Mesodermal cell (in vitro differentiated cells): ENCODE results near the gene MPZL1.

Source experiments
- H3K27ac ChIP-seq: 2 replicates; pipeline ENCODE4 v1.7.0; 2013; ENCODE audit warnings: mild to moderate bottlenecking, low read depth, low read length, moderate library complexity; ENCODE audit not compliant: severe bottlenecking
- H3K36me3 ChIP-seq: 2 replicates; pipeline ENCODE4 v1.7.1; 2013; ENCODE audit warnings: mild to moderate bottlenecking, low read length, moderate library complexity; ENCODE audit not compliant: control insufficient read depth, insufficient read depth
- H3K4me1 ChIP-seq: one replicate; pipeline ENCODE4 v1.7.1; 2013; ENCODE audit warnings: mild to moderate bottlenecking, low read length; ENCODE audit not compliant: insufficient read depth, control insufficient read depth, poor library complexity, severe bottlenecking
- H3K4me3 ChIP-seq: 2 replicates; pipeline ENCODE4 v1.7.0; 2013; ENCODE audit warnings: low read length, control low read depth, mild to moderate bottlenecking; ENCODE audit not compliant: insufficient read depth, poor library complexity, severe bottlenecking; ENCODE audit errors: extremely low read depth
- H3K9me3 ChIP-seq: 2 replicates; pipeline ENCODE4 v1.7.1; 2013; ENCODE audit warnings: mild to moderate bottlenecking, low read length, moderate library complexity; ENCODE audit not compliant: control insufficient read depth
- WGBS, 2 experiments: methylation state at CpG; one replicate each; pipeline ENCODE4 v1.1.5; 2013; ENCODE audit warnings: missing lambda C conversion rate in 2 of 2; ENCODE audit not compliant: insufficient coverage in 2 of 2; 5-methylcytosine and 5-hydroxymethylcytosine counted together

Gene MPZL1

DNA sequence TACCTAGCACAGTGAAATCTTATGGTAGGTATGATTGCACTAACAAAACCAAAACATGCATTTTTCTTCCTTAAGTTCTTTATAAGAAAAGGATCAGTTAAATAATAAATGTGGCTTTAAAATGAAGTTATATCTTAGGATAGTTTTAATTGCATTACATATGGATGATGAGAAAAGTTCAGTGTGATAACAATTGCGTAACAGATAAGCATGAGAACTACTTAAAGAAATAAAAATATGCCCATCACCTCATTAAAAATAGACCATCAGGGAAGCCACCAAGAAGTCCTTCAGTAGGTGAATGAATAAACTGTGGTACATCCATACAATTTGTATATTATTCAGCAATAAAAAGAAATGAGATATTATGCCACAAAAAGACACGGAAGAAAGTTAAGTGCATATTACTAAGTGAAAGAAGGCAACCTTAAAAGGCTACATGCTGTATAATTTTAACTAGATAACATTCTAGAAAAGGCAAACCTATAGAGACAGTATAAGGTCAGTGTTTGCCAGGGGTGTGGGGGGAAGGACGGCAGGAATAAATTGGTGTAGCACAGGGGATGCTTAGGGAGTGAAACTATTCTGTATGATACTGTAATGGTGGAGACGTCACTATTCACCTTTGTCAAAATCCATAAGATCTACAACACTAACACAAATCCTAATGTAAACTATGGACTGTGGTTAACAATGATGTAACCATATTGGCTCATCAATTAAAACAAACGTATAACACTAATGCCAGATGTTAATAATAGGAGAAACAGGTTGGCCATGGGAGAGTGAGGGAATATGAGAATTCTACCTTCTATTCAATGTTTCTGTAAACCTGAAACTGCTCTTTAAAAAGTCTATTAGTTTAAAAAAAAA, 42.9 kb downstream of the MPZL1 start:
- no peak overlapping the region for H3K27ac ChIP-seq
- peaks cover 8% of the 10 kb centered on the region for H3K4me1 ChIP-seq
- H3K9me3 ChIP-seq = no peaks in the 10 kb centered on the region
- peaks cover 50% of the 10 kb centered on the region for H3K36me3 ChIP-seq
- no CpG with 5 or more reads among the region's 5 CpGs for WGBS, 2 experiments
- H3K4me3 ChIP-seq = no peak overlapping the region

- Histone ChIP-seq H3K9me3 (no peaks in the 10 kb centered on the region), H3K4me1 (peaks cover 5% of the 10 kb centered on the region), H3K36me3 (peaks cover 55% of the 10 kb centered on the region), H3K27ac (no peak overlapping the region), H3K4me3 (no peak overlapping the region)
- WGBS, 2 experiments = 90 to 96% methylated on average over 4 to 6 of the region's 6 CpGs
These were observed 43.7 kb downstream of the MPZL1 start for GRCh38 chr1:167765496-167765895.

DNA sequence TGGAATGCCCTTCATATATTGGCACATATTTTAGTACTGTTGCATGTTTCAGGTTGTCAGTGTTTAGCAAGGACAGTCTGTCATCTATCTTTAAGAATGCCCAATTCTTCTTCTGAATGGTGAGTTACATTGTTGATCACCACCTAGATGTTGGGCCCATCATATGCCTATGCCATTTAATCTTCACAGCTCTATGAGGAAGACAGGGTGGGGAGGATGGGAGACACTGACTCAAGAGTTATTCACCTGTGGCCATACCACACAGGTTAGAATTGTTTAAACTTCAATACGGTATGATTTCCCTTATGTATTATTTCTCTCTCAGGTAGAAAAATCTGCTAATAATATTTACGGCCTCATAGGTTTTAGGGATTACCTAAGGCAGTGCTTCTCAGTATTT, 44.8 kb downstream of the MPZL1 start:
- Histone ChIP-seq H3K9me3 (no peaks in the 10 kb centered on the region), H3K36me3 (peaks cover 61% of the 10 kb centered on the region), H3K4me3 (no peak overlapping the region), H3K4me1 (no peaks in the 10 kb centered on the region), H3K27ac (no peak overlapping the region)
- no CpG with 5 or more reads among the region's 2 CpGs for WGBS, 2 experiments

- no peak overlapping the region for H3K4me3 ChIP-seq
- no peaks in the 10 kb centered on the region for H3K4me1 ChIP-seq
- H3K27ac ChIP-seq = no peak overlapping the region
- peaks cover 74% of the 10 kb centered on the region for H3K36me3 ChIP-seq
- H3K9me3 ChIP-seq = no peaks in the 10 kb centered on the region
These were observed 46.0 kb downstream of the MPZL1 start for GRCh38 chr1:167767761-167768160.

- Histone ChIP-seq H3K9me3 (no peaks in the 10 kb centered on the region), H3K36me3 (peaks cover 92% of the 10 kb centered on the region), H3K27ac (no peak overlapping the region), H3K4me3 (no peak overlapping the region), H3K4me1 (peaks cover 2% of the 10 kb centered on the region)
- no CpG with 5 or more reads among the region's 3 CpGs for WGBS, 2 experiments
These were observed 48.3 kb downstream of the MPZL1 start for GRCh38 chr1:167770127-167770526.

GRCh38 chr1:167772436-167772835, 50.7 kb downstream of the MPZL1 start:
- no peak overlapping the region for H3K27ac ChIP-seq
- H3K9me3 ChIP-seq = no peaks in the 10 kb centered on the region
- WGBS, 2 experiments = 93 to 100% methylated on average over 2 to 3 of the region's 4 CpGs
- no peak overlapping the region for H3K4me3 ChIP-seq
- H3K36me3 ChIP-seq = peaks cover 94% of the 10 kb centered on the region
- peaks cover 2% of the 10 kb centered on the region for H3K4me1 ChIP-seq

GRCh38 chr1:167773516-167773915, 51.7 kb downstream of the MPZL1 start:
- H3K27ac ChIP-seq = no peak overlapping the region
- H3K4me1 ChIP-seq = peaks cover 2% of the 10 kb centered on the region
- peaks cover 93% of the 10 kb centered on the region for H3K36me3 ChIP-seq
- H3K4me3 ChIP-seq = no peak overlapping the region
- no peaks in the 10 kb centered on the region for H3K9me3 ChIP-seq
- no CpG with 5 or more reads among the region's 2 CpGs for WGBS, 2 experiments

- H3K36me3 ChIP-seq = peaks cover 93% of the 10 kb centered on the region
- no peaks in the 10 kb centered on the region for H3K9me3 ChIP-seq
- H3K4me1 ChIP-seq = peaks cover 2% of the 10 kb centered on the region
- no peak overlapping the region for H3K27ac ChIP-seq
- no peak overlapping the region for H3K4me3 ChIP-seq
These were observed 52.9 kb downstream of the MPZL1 start for GRCh38 chr1:167774710-167775109.

DNA sequence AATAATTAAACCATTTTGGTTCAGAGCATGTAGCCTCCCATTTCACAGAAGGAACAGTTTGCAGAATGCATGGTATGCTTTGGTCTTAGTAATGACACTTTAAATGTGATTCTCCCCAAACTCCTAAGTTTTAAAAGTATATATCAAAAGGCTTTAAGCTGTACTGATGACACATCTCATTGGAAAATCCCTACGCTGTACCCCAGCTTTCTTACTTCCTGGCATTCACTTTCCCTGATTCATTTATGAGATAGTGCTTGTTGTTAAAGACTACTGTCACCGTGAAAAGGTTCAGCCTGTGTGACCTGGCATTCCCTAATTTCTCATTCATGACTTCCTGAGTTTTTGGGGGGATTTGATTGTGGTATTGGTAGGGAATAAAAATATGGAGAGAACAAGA, 53.4 kb downstream of the MPZL1 start:
- Histone ChIP-seq H3K27ac (no peak overlapping the region), H3K4me3 (no peak overlapping the region), H3K36me3 (peaks cover 93% of the 10 kb centered on the region), H3K4me1 (peaks cover 2% of the 10 kb centered on the region), H3K9me3 (no peaks in the 10 kb centered on the region)
- WGBS, 2 experiments = no CpG with 5 or more reads among the region's 2 CpGs

- Histone ChIP-seq H3K9me3 (no peaks in the 10 kb centered on the region), H3K4me3 (no peak overlapping the region), H3K27ac (no peak overlapping the region), H3K36me3 (peaks cover 94% of the 10 kb centered on the region), H3K4me1 (peaks cover 2% of the 10 kb centered on the region)
- WGBS, 2 experiments = 100% methylated on average over 1 of the region's 1 CpG
These were observed 54.4 kb downstream of the MPZL1 start for GRCh38 chr1:167776151-167776550.

DNA sequence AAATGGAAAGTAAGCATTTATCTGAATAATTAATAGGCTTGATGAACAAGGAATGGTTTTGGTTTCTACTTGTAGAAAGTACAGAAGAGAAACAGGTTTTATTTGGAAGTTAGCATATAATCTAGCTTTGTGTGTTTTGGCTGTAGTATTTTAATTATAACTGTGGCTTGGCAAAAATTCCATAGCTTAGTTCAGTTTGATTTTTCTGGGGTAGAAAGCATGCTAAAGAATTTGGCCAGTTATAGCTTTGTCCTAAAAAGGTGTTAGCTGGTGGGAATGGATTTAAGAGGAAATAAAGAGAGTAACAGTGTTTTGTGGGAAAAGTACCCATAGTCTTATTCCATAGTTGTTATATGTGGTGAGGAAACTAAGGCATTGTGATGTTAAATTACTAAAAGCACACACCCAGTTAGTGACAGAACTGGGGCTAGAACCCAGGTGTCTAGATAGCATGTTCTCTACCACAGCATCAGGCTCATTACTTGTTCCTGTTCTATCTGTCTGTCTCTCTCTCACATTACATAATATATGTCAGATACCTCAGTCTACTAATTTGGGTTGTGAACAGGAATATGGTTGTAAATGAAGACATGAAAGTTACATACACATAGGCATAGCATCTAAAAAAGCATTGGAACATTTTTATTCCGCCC, 55.0 kb downstream of the MPZL1 start:
- H3K27ac ChIP-seq = no peak overlapping the region
- H3K4me3 ChIP-seq = no peak overlapping the region
- H3K4me1 ChIP-seq = peaks cover 2% of the 10 kb centered on the region
- WGBS, 2 experiments = 89% methylated on average over 1 of the region's 1 CpG; no CpG with 5 or more reads in 1 of the 2 experiments
- no peaks in the 10 kb centered on the region for H3K9me3 ChIP-seq
- H3K36me3 ChIP-seq = peaks cover 91% of the 10 kb centered on the region
